Measurements from ENCODE around the gene FBN3. TPM values are rescaled to one million over a fixed set of nuclear protein-coding genes. Genes with fewer than 3 reads are reported as not detected.

Gene FBN3
- total and polyA plus RNA-seq, 3 donors from 2014 or later = 0.62 to 17.8 (median 2.3) TPM

DNA sequence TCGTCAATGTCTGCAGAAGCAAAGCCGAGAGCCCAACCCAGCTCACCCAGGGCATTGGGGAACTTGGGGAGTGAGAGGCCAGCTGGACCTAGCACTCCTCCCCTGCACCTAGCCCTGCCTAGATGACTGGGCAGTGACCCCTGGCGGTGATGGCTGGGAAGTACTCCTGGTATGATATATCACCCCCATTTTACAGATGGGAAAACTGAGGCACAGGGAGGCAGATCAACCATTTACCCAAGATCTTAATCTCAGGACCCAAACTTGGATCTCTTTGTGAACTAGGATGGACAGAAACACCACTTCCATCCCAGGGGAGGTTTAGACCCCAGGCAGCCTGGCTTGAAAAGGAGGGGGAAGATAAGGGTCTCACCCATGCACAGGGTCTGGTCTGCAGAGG, 53.3 kb downstream of the FBN3 start:
- WGBS, 2 donors = 100% methylated on average over 2 to 3 of the region's 3 CpGs
- intact Hi-C loops (cut with DNase I; ENCODE audit: low total_unique reads) = no loop called here
- H3K27me3 ChIP-seq = no peaks in the 10 kb centered on the region
- no peak for TF ChIP-seq POLR2A (IDR thresholded peaks at IDR 0.05)
- TF ChIP-seq, protein P1, sequence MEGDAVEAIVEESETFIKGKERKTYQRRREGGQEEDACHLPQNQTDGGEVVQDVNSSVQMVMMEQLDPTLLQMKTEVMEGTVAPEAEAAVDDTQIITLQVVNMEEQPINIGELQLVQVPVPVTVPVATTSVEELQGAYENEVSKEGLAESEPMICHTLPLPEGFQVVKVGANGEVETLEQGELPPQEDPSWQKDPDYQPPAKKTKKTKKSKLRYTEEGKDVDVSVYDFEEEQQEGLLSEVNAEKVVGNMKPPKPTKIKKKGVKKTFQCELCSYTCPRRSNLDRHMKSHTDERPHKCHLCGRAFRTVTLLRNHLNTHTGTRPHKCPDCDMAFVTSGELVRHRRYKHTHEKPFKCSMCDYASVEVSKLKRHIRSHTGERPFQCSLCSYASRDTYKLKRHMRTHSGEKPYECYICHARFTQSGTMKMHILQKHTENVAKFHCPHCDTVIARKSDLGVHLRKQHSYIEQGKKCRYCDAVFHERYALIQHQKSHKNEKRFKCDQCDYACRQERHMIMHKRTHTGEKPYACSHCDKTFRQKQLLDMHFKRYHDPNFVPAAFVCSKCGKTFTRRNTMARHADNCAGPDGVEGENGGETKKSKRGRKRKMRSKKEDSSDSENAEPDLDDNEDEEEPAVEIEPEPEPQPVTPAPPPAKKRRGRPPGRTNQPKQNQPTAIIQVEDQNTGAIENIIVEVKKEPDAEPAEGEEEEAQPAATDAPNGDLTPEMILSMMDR (IDR thresholded peaks at IDR 0.05) = no peak
- DNase-seq = no peak
- H3K9me3 ChIP-seq = no peaks in the 10 kb centered on the region
- no peaks in the 10 kb centered on the region for H3K4me1 ChIP-seq
- H3K36me3 ChIP-seq (ENCODE audit: low read depth, missing control alignments) = no peaks in the 10 kb centered on the region
- no peak overlapping the region for H3K4me3 ChIP-seq
- no peak overlapping the region for H3K27ac ChIP-seq

DNA sequence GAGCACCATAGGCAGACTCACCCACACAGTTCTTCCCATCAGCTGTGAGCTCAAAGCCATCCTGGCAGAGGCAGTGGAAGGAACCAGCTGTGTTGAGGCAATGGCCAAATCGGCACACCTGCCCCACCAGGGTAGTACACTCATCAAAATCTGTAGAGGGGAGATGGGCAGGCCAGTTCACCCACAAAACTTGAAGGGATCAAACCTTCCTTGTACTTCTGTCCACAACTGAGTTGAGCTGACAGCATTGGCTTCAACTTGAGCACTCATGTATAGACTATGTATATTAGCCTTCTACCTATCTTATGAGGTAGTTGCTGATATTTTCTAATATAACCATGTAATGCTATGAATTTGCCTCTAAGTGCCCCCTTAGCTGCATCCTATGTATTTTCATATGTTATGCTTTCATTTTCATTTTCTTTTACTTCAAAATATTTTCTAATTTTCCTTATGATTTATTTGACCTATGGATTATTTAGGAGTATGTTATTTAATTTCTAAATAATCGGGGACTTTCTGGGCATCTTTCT, 54.0 kb downstream of the FBN3 start:
- Histone ChIP-seq H3K9me3 (no peaks in the 10 kb centered on the region), H3K27ac (no peak overlapping the region), H3K27me3 (no peaks in the 10 kb centered on the region), H3K4me1 (no peaks in the 10 kb centered on the region), H3K36me3 (ENCODE audit: low read depth, missing control alignments) (no peaks in the 10 kb centered on the region), H3K4me3 (no peak overlapping the region)
- 80 to 93% methylated on average over 2 of the region's 2 CpGs for WGBS, 2 donors
- intact Hi-C loops (cut with DNase I; ENCODE audit: low total_unique reads) = no loop called here
- DNase-seq = no peak
- TF ChIP-seq POLR2A (IDR thresholded peaks at IDR 0.05) = no peak
- TF ChIP-seq, protein P1 (IDR thresholded peaks at IDR 0.05) = no peak

DNA sequence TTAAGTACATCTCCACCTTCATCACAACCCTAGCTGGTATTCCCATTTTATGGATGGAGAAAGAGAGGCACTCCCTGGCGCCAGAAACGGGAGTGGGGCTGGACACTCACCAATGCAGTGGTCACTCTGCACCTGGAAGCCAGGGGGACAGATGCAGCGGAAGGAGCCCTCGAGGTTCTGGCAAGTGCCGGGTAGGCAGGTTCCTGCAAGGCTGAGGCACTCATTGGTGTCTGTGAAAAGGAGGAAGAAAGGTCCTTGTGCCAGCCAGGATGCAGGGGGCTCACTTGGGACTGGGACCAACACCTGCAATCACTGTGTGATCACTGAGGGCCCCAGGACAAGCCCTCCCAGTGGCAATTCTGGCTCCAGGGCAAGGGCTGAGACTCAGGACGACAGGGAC, 55.1 kb downstream of the FBN3 start:
- WGBS, 2 donors = 77 to 88% methylated on average over 6 of the region's 6 CpGs
- Histone ChIP-seq H3K27ac (no peak overlapping the region), H3K9me3 (no peaks in the 10 kb centered on the region), H3K36me3 (ENCODE audit: low read depth, missing control alignments) (no peaks in the 10 kb centered on the region), H3K27me3 (no peaks in the 10 kb centered on the region), H3K4me3 (no peak overlapping the region), H3K4me1 (no peaks in the 10 kb centered on the region)
- DNase-seq = no peak
- TF ChIP-seq, protein P1 (IDR thresholded peaks at IDR 0.05) = no peak
- no peak for TF ChIP-seq POLR2A (IDR thresholded peaks at IDR 0.05)
- intact Hi-C loops (cut with DNase I; ENCODE audit: low total_unique reads) = no loop called here

DNA sequence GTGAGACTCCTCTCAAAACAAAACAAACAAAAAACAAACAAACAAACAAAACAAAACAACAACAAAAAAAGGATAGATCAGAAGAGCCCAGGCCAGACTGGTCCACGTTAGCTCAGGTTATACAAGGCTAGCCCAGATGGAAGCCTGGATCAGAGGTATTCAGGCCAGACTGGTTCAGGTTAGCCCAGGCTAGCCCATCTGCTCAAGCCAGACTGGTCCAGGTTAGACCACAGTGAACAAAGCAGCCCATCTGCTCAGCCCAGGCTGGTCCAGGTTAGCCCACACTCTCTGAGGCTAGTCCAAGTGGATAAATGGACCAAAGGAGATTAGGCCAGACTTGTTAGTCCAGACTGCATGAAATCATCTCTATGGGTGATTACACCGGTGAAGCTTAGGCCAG, 55.7 kb downstream of the FBN3 start:
- H3K9me3 ChIP-seq = no peaks in the 10 kb centered on the region
- H3K36me3 ChIP-seq (ENCODE audit: low read depth, missing control alignments) = no peaks in the 10 kb centered on the region
- no peaks in the 10 kb centered on the region for H3K27me3 ChIP-seq
- DNase-seq = no peak
- 100% methylated on average over 2 of the region's 2 CpGs for WGBS, 2 donors
- intact Hi-C loops (cut with DNase I; ENCODE audit: low total_unique reads) = no loop called here
- no peak overlapping the region for H3K27ac ChIP-seq
- no peaks in the 10 kb centered on the region for H3K4me1 ChIP-seq
- no peak overlapping the region for H3K4me3 ChIP-seq
- no peak for TF ChIP-seq POLR2A (IDR thresholded peaks at IDR 0.05)
- TF ChIP-seq, protein P1 (IDR thresholded peaks at IDR 0.05) = no peak

DNA sequence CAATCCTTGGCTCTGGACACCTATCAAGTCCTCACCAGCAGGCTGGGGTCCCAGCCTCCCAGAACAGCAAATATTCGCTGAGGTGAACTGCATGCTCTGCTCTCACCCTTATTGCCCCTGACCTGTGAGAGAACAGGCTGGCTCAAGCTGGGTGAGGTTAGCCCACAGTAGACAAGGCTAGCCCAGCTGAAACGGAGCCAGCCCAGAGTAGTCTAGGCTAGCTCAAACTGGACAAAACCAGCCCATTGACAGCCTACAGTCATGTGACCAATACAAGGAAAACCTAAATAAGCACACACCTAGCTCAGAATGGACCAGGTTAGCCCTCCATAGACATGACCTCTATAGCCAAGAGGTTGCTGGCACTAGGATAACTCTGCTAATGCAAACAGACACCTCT, 58.4 kb downstream of the FBN3 start:
- no peaks in the 10 kb centered on the region for H3K27me3 ChIP-seq

More for the DNA sequence above, 58.4 kb downstream of the FBN3 start:
- Histone ChIP-seq H3K4me1 (no peaks in the 10 kb centered on the region), H3K27ac (no peak overlapping the region), H3K36me3 (ENCODE audit: low read depth, missing control alignments) (no peaks in the 10 kb centered on the region), H3K9me3 (no peaks in the 10 kb centered on the region), H3K4me3 (no peak overlapping the region)
- 91 to 100% methylated on average over 1 to 2 of the region's 2 CpGs for WGBS, 2 donors
- intact Hi-C loops (cut with DNase I; ENCODE audit: low total_unique reads) = no loop called here
- TF ChIP-seq POLR2A (IDR thresholded peaks at IDR 0.05) = no peak
- TF ChIP-seq, protein P1 (IDR thresholded peaks at IDR 0.05) = no peak
- no peak for DNase-seq

All from testis (tissue), 3 donors.